ENCODE data around the gene COPZ1.

Gene COPZ1

DNA sequence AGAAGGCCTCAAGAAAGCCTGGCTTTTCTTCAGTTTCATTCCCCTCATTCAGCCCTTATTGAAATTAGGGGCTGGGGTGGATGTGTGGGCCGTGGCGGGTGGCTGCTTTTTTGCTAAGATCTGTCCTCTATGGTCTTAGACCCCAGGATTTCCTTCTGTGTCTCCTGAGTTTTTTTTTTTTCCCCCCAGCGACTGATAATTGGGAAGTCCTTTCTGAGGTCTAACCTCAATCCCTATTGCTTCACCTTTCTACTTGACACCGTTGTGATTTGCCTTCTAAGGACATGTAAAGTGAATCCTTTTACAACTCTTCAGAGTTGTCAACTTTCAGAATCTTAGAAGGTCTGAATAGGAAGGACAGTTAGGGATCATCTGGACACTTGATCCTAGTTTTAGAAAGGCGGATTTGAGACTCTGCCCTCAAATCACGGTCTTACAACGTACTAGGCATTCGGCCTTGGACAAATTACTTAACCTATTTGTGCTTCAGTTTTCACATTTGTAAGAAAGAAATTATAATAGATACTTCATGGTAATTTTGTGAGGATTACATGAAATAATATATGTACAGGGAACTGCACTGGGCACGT, 34.9 kb downstream of the COPZ1 start:
- DNase-seq (ENCODE audit: low spot score) = no peak

DNA sequence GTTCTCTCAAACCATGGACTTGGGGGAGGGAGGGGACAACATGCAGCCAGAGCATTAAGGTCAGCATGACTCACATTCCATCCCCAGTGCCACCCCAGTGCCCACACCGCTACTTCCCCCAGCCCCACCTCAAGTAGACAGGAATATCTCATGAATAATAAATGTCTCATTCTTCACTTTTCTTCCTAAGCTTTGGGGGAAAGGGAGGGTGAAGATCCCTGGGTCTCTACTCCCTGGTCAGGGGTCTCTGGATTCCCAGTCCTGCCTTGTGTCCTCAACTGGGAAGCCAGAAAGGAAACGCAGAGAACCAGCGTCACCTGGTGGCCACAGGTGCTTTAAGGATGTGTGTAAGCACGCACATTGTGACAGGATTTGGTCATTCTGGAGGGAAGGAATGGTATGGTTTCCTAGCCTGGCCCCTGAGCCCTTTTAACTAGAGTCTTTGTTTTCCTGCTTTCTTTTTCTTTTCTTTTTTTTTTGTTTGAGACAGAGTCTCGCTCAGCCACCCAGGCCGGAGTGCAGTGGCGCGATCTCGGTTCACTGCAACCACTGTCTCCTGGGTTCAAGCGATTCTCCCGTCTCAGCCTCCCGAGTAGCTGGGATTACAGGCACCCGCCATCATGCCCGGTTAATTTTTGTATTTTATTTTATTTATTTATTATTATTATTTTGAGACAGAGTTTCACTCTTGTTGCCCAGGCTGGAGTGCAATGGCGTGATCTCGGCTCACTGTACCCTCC, 36.0 kb downstream of the COPZ1 start:
- peak; percentile 78 for DNase-seq (ENCODE audit: low spot score)

DNA sequence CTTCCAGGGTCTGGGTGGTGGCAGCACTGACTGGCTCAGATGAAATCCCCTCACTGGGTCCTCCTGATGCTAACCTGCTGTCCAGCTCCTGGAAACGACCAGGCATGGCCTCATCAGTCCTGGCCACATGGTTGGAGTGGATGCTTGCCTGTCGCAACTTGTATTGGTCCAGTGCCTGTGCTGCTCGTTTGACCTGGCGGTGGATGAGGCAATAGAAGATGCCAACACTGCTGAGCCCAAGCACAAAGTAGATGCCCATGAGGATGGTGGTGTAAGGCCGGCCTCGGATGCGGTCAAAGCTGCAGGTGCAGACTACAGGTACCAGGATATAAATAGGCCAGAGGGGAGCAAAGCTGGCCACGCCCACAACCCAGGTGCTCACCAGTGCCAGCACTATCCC, 38.1 kb downstream of the COPZ1 start:
- no peak for DNase-seq (ENCODE audit: low spot score)

DNA sequence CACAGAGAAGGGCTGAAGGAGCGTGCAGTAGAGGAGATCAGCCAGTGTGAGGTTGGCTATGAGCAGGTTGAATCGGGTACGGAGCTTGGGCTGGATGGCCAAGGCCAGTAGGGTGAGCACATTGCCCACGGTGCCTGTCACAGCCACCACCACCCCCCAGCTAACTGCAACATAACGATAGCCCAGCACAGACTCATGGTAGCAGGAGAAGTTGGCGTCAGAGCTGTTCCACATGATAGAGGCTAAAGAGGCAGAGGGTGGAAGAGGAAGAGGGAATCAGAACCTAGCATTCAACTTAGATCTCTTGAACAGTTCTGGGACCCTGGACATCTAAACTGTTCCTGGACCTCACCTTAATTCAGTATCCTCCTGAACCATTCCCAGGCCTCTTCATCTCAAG, 38.7 kb downstream of the COPZ1 start:
- no peak for DNase-seq (ENCODE audit: low spot score)

DNA sequence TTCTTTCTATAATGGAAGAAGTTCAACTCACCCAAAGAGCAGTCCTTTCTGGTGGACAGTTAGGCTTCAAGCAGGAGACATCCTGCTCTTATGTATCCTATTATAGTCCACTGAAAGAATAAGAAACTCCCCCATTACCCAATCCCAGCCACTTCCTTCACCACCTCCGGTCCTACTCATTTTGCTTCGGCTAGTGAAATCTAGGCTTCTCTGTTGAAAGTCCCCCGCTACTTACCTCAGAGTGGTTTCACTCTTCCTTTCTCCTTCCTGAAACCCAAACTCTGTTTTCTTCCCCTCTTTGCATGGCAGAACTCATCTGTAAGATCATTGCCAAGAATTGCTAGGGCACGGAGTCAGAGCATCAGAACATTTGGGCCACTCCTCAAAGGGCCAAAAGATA, 39.5 kb downstream of the COPZ1 start, which contains the start of gene GPR84:
Gene GPR84, minus strand, starts transcription at position 74 of the 400 bp plus-strand sequence. CDS start 635 bp downstream, outside the sequence.
- DNase-seq (ENCODE audit: low spot score) = no peak

DNA sequence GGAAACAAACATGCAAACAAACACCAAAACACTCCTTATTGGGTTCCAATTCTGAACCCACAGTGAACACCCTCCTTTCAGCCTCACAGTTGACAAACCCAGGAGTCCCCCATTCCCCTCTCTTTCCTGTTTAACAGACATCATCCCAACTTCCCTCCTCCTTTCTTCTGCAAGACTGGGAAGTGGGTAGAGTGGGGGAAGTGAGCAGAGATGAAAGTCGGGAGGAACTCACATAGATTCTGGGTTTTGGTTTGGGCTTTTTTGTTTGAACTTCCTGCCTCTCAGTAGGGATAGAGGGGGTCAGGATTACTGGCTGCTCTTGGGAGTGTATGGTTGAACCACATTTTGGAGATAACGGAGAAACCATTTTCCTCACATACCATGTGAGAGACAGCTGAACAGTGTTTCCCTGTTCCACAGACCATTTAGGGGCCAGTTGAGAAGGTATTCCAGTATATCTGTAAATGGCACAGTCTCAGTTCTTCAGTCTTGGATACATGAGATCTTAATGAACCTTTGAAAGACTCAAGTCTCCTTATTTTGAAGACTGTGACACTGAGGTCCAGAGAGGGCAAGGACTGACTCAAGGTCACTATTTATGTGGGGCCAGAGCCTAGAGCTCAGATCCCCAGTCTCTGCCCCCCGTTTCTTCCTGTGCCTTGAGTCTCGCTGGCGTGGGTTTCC, 43.2 kb downstream of the COPZ1 start:
- DNase-seq (ENCODE audit: low spot score) = no peak

DNA sequence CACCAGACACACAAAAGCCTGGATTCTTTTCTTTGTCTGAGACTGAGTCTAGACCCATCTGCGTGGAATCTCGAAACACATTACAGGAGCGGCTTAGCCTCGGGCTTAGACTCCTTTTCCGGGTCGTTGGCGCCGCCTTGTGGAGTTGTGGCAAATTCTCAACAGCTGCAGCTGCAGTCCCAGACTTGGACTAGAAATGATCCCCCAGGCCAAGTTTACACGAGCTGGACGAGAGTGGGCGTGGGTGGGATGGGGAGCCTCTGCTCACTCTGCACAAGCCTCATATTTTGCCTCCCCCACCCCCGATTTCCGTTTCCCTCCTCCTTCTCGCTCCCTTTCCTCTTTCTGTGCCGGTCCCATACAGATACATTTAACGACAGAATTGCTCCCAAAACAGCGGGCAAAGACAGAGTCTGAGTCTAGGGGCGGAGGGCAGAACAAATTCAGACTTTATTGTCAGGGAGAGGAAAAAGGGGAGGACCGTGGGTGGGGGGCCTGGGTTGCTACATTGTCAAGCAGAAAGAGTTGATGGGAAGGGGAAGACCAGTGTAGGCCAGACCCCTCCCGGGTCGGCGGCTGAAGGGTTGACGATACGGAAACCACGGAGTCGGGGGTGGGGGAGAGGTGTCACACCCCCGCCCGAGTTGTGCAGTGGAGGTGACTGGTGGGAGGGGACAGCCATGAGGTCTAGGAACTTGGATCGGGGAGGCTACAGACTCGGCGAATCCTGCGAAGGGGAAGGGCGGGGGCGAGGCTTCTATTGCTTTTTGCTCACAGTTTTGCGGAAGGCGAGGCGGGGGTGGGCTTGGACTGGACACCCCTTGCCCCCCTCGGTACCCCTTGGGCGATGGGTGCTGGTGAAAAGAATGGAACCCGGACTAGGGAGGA, 44.0 kb downstream of the COPZ1 start:
- peak; percentile 83 for DNase-seq (ENCODE audit: low spot score)

DNA sequence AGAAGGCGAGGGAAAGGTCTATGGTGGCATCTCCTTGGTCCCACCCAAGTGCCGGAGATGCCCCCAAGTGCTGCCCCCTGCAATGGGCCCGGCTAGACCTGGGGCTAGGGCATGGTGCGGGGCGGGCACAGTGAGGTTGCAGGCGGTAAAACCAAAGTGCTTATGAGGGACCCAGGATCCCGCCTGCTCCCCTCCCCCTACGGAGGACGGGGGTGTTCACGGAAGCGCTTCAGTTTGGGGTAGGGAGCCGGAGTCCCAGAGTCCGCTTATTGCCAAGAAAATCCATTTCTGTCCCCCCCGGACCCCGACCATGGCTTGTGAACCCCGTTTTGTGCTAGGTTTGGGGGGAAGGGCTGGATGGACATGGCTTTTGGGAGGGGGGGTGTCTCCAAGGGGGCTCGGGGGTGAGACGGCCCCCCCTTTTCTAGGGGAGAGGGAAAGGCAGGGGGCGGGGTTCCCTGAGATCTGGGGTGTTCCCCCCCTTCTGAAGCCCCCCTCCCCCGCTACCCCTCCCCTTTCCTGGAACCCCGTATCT, 44.7 kb downstream of the COPZ1 start:
- no peak for DNase-seq (ENCODE audit: low spot score)

DNA sequence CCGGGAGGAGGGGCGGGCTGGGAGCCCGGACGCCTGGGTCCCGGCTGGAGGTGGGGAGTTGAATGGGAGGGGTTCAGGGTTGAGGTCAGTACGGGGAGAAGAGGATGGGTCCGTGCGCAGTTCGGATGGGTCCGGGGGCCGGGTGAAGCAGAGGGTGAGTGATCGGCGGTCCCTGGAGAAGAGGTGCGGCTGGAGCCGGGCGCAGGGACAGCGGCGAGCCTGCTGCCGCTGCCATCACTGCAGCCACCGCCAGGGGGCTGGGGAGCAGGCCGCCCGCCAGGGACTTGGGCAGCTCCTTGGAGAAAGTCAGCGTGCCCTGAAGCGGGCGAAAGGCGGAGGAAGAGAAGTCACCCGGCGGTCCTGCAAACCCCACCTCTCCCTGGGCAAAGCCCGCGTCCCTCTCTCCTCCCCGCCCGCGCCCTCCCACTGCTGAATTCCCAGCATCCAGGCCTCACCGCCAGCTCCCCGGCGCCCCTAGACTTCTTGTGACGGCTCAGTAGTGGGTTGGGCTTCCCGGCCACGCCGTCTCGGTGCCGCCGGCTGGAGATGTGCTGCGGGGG, 45.3 kb downstream of the COPZ1 start:
- peak; percentile 87 for DNase-seq (ENCODE audit: low spot score)

DNA sequence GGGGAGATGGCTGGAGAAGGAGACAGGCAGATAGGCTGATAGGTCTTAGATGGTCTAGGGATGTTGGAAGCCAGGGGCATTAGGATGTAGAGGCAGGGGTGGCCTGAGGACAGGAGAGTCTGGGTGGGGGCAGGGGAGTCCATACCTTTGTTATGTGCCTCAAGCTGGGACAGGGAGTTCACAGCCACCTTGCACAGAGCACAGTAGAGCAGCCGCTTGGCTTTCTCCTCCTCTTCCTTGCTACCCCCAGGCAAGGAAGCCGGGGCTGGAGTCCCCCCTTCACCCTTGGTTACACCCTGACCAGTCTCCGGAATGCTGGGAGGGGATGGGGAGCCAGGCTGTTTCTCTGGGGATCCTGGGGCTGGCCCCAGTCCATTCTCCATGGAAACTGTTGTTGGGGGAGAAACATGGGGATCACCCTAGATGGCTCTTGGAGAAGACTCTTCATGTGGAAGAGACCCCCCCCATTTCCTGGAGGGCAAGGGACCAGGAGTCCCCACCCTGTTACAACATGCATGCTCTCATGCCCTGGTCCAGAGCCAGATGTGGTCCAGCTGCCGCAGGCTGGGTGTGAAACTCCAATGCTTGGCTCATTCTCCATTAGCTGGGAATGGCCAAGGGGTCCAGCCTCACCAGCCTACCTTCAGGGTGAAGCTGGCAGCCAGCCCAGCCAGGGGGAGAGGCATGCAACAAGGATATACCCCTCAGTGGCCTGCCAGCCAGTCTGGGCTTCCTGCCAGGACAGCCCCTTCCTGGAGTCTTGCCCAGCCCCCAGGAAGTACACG, 46.6 kb downstream of the COPZ1 start:
- DNase-seq (ENCODE audit: low spot score) = peak; percentile 72

DNA sequence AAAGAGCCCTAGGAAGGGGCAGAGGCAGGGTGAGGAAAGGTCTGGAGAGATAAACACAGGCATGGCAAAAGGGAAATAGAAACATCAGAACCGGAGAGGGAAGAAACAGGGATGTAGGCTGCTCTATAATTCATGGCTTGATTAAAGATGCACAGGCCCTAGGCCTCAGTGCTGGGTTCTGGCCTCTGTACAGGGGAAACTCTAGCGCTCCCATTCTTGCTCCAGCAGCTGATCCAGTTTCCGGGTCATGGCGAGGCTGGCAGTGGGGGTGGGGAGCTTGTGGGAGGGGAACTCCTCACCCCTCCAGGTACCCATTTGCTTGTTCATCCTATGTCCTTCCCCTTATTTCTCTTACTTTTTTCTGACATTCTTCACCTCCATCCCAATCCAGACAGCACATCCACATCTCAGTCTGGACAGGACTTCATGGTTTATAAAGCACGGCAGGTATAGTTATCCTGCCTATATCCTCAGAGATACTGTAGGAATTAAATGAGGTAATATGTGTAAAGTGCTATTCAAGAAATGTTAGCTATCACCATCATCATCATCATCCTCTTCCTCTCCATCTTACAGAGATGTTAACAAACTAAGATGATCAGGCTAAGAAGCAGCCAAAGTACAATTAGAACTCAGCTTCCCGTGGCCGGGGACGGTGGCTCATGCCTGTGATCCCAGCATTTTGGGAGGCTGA, 47.3 kb downstream of the COPZ1 start:
- no peak for DNase-seq (ENCODE audit: low spot score)

DNA sequence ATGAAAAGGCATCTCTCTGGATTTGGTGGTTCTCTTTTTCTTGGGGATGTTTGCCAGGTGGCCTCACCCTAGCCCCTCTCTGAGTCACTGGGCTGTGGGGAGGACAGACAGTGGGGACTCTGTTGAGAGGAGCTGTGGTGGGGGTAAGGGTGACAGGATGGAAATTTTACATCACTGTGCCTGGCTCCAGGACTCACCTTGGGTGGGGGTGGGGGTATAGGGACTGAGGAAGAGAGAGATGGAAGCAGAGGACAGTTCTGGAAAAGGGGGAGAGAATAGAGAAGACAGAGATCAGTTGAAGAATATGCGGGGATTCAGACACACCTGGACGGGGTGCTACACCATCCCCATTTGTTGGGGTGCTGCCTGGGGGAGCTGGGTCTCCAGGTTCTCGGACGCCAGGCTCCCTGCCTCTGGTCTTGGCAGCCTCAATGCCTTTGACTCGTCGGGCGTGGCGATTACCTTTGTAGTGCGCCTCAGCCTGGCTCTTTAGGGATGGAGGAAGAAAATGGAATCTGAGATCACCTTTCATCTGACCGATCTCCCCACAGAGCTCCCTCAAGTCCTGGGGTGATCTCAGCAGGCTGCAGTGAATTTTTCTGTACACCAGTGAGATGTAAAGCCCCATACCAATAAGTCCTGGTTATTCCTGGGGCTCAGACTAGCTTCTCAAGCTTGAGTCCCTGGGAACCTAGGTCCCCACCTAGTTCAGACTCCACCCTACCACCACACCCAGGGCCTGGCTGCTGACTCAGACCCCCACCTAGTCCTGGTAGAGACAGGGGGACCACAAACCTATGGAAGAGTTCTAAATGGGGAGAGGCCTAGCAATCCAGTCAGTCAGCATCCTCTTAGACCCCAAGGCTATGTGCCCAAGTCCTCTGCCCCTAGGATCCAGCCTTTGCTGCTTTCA, 49.0 kb downstream of the COPZ1 start:
- no peak for DNase-seq (ENCODE audit: low spot score)

DNA sequence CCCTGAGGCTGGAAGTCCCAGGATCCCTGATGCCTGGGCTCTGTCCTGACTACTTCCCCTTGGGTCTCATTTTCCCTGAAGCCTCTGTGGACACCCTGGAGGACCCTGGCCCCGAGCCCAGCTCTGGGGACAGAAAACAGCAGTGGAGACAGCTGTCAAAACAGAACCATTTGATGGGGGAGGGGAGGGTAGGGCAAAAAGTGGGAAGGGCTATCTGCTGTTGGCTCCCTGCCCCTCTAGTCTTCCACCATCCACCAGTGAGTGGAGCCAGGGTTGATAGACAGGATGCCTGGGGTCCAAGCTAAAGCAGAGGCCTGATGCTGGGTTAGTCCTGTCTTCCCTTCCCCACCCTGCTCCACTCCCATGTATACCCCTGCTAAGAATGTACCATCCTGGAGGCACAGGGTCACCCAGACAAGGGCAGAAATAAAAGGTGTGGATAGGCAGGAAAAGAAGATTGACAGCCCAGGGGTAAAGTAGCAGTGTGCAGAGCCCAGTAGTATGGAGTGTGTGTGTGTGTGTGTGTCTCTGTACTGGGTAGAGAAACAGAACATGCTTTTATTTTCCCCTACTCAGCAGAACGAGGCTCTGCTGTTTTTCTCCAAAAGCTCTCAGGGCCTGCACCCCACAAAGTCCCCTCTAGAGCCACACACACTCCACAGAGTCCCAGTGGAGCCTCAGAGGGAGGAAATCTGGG, 49.8 kb downstream of the COPZ1 start:
- DNase-seq (ENCODE audit: low spot score) = no peak

DNA sequence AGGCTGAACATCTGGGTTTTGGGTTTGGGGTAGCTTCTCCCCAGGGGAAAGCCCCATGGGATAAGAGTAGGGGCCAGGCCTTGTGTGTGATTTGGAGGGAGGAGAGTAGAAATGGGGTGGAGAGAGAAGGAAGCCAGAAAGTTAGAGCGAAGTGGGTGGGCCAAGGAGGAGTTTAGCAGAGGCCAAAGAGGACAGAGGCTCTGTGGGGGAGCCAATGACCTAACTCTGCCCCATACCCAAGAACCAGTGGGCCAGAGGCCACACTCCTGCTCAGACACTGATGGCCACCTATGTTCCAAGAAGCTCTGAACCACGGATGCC, 50.3 kb downstream of the COPZ1 start:
- DNase-seq (ENCODE audit: low spot score) = no peak

DNA sequence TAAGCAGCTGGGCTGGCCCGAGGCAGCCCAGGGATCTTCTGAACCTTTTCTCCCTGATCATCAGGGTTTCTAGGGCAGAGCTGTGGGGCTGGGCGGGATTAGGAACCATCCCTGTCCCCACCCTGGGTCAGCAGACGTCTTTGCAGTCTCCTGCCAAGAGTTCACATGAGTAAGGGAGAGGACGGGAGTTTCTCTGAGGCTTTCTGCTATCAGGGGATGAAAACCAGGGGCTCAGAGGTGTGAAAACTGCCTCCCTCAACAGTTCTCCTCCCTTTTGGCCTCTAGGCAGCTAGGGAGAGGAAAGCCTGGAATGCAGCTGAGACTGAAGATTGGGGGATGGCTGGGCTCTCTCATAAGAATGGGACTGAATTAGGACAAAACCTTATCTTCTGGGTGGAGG, 51.7 kb downstream of the COPZ1 start:
- DNase-seq (ENCODE audit: low spot score) = no peak

DNA sequence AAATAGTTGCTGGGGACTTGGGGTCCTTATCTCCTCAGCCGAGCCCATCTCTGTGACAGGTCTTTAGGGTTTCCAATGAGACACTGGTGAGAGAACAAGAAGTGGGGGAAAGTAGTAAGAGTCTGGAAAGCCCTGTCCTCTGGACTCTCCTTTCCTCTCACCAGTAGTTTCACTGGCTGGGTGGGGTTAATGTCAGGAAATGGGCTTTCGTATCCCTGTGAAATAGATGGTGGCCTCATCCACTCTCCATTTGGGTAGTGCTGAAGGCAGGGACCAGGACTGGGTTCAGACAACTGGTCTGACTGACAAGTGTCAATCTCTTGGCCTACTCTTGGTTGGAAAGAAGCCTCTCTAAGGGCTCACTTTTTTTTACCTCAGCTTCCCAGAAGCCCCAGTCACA, 52.1 kb downstream of the COPZ1 start:
- DNase-seq (ENCODE audit: low spot score) = no peak

DNA sequence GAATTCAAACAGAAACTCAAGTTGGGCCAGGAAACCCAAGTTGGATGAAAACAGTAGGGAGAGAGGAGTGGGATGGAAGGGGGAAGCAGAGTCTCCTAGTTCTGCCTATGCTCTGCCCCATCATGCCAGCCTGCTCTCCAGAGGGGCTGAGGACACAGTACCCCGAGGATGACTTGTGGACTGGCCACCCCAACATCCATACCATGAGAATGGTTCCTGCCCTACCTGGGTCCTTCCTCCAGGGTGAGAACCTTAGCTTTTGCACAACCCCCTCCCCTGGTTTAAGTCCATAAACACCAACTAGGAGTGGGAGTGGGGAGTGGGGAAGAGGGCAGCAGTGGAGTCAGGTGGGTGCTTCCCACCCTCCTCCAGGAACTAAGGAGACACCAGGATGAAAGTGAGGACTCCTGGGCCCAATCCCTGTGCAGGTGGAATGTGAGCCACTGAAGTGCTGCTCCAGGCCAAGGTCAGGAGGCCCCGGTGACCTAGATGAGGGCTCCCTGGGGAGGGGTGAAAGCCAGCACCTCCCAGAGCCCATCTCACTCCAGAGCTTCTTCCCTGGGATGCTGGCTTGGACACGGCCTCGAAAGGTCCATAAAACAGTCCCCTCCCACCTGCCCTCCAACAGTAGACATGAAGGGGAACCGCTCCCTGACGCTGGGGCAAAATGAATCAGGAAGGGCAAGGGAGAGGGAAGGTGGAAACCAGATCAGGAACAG, 53.0 kb downstream of the COPZ1 start:
- DNase-seq (ENCODE audit: low spot score) = no peak

DNA sequence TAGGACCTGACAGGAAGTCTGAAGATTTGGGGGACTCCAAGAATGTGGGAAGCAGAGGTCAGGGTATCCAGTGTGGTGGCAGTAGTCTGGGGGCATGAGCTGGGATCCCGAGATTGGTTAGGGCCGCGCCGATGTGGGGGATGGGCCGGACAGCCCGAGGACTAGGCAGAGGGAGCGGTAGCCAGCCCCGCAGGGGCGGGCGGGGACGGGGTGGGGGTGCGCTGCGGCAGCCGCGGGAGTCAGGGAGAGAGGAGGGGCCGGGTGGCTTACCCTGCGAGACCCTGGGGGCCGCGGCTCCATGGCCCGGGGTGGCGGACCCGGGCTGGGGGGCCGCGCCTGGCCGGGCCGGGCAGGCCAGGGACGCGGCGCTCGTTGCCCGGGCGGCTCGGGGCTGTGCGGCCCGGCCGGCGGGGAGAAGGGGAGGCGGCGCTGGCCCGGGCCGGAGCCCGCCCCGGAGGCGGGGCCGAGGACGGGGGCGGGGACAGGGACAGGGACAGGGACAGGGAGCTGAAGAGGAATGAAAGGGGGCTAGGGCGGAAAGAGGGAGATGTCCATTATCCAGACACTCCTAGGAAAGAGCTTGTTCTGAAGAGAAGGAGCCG, 54.0 kb downstream of the COPZ1 start:
- peak; percentile 65 for DNase-seq (ENCODE audit: low spot score)
